ENCODE results near the gene AHDC1.

The AHDC1 gene

DNA sequence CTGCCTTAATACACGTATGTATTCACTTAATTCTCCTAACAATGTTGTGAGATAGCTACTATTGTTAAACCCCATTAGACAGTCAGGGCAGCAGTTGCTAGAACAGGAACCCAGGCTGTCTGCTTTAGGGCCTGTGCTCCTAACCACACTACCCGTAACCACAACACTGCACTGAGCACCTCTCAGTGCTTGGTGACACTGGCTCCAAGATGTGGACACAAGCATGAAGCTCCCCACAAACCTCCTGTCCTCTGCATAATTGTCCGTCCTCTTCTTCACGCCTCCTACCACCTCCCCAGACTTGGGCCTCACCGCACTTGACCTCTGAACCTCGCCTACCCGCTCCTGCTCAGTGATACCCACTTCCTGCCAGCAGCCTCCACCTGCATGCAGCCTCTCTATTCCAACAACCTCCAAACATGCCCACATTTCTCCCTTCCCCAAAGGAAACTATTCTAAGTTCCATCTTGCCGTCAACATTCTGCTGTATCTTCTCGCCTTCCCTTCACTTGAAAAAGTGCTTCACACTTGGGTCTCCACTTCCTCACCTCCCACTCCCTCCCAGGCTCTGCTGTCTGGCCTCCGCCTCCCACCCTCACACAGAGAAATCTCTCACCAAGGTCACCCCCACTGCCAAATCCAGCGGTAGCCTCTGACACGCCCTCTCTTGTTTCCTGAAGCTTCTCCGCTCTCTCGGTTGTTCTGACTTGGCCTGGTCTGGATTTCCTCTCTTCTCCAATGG, 14.6 kb upstream of the AHDC1 start:
- Histone ChIP-seq H3K4me1 (ENCODE audit: control insufficient read depth, insufficient read depth, low read length) (peaks cover 8% of the 10 kb centered on the region), H3K27me3 (ENCODE audit: control insufficient read depth, insufficient read depth, low read length) (peaks cover 8% of the 10 kb centered on the region), H3K4me3 (ENCODE audit: low read depth, low read length) (no peak overlapping the region), H3K36me3 (ENCODE audit: control insufficient read depth, insufficient read depth, low read length) (no peaks in the 10 kb centered on the region), H3K9ac (ENCODE audit: low read depth, low read length) (no peak overlapping the region), H3K9me3 (ENCODE audit: control insufficient read depth, insufficient read depth, low read length) (no peaks in the 10 kb centered on the region)

DNA sequence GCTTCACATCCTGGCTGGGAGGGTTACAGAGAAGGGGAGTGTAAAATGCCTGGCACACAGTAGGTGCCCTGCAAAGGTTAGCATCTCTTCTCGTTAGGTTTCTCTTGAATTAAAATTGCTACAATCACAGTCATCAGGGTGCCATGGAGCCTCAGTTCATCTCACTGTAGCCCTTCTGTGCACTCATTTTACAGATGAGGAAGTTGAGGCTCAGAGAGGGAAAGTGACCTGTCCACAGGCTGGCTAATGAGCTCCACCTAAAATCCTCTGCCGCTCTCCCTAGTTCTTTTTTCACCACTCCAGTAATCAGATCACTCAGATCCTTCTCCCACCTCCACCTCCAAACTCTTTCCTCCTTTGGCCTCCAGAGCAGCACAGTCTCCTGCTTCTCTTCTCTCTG, 13.5 kb upstream of the AHDC1 start:
- Histone ChIP-seq H3K27me3 (ENCODE audit: control insufficient read depth, insufficient read depth, low read length) (peaks cover 8% of the 10 kb centered on the region), H3K9me3 (ENCODE audit: control insufficient read depth, insufficient read depth, low read length) (no peaks in the 10 kb centered on the region), H3K36me3 (ENCODE audit: control insufficient read depth, insufficient read depth, low read length) (no peaks in the 10 kb centered on the region), H3K4me3 (ENCODE audit: low read depth, low read length) (no peak overlapping the region), H3K4me1 (ENCODE audit: control insufficient read depth, insufficient read depth, low read length) (peaks cover 2% of the 10 kb centered on the region), H3K9ac (ENCODE audit: low read depth, low read length) (no peak overlapping the region)

DNA sequence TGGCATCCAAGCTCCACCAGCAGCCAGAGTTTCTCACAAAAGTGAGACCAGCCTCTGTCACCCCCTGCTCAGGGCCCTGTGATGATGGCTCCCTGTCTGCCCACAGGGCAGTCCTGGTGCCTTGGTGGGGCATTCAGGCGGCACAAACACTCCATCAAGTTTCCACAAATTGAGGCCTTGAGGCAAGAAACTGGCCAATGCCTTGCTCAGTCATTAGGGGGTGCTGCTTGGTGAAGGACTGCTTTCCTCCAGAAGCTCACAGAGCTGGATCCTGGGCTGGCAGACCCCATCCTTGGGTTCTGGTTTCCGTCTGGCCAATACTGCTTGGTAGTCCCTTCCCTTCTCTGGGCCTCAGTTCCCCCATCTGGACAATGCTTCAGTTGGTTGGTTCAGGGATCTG, 12.5 kb upstream of the AHDC1 start:
- Histone ChIP-seq H3K27me3 (ENCODE audit: control insufficient read depth, insufficient read depth, low read length) (peaks cover 8% of the 10 kb centered on the region), H3K9ac (ENCODE audit: low read depth, low read length) (no peak overlapping the region), H3K36me3 (ENCODE audit: control insufficient read depth, insufficient read depth, low read length) (no peaks in the 10 kb centered on the region), H3K4me3 (ENCODE audit: low read depth, low read length) (no peak overlapping the region), H3K4me1 (ENCODE audit: control insufficient read depth, insufficient read depth, low read length) (no peaks in the 10 kb centered on the region), H3K9me3 (ENCODE audit: control insufficient read depth, insufficient read depth, low read length) (no peaks in the 10 kb centered on the region)

DNA sequence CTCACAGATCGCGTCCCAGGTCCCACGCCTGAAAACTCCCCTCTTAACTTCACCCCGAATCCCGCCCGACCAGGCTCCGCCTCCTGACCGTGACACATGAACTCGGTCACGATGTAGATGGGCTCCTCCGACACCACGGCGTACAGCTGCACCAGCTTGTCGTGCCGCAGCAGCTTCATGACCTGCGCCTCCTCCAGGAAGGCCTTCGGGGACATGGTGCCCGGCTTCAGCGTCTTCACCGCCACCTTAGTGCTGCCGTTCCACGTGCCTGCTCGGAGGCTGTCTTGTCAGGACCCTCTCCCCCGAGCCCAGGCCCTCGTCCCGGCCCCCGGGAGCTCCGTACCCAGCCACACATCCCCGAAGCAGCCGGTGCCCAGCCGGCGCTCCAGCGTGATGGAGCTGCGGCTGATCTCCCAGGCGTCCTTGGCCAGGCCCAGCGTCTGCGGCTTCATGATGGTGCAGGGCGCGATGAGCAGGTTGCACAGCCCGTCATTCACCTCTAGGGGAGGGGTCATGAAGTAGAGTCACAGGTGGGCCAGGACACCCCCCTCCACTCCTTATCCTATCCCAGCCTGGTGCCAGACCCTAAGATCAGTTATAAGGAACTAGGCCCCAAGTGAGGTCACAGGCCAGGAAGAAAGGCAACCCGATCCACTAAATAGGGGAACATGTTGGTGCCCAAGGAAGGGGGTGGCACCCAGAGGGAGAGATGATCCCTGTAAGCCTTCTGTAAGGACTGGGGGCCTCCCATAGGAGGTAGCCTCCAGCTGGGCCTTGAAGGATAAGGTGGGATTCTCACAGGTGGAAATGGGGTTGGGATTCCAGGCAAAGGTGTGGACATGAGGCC, 11.6 kb upstream of the AHDC1 start:
- H3K36me3 ChIP-seq (ENCODE audit: control insufficient read depth, insufficient read depth, low read length): no peaks in the 10 kb centered on the region
- H3K4me1 ChIP-seq (ENCODE audit: control insufficient read depth, insufficient read depth, low read length): no peaks in the 10 kb centered on the region
- peak overlapping the region; percentile 85 for H3K4me3 ChIP-seq (ENCODE audit: low read depth, low read length)
- no peak overlapping the region for H3K9ac ChIP-seq (ENCODE audit: low read depth, low read length)
- H3K9me3 ChIP-seq (ENCODE audit: control insufficient read depth, insufficient read depth, low read length): no peaks in the 10 kb centered on the region
- H3K27me3 ChIP-seq (ENCODE audit: control insufficient read depth, insufficient read depth, low read length): peaks cover 8% of the 10 kb centered on the region

DNA sequence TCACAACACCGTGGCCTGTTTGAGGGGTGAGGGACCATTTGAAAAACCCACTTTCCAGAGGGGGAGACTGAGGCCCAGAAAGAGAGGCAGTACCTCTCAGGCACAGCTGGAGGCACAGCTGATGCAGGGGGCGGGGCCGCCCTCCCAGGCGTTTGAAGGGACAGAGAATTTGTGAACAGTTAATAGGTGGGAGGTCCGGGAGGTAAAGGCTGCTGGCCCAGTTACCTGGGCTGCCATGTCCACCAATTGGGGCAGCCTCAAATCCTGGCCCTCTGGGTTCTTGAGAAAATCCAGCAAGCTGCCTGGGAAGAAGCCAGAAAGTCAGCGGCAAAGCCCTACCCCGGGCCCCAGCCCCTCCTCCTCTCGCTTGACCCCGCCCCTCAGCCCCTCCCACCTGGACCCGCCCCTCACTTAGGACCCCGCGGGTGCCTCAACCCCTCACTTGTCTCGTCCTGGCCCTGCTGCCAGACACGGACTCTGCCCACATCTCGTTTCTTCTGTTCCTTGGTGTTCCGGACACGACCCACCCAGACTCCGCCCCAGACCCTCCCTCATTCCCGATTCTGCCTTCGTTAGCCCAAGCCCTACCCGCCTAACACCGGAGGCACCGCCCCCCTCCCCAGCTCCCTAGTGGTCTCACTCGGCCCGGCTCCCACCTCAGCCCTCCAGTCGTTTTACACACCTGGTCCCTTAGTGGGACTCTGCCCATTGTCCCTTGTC, 10.8 kb upstream of the AHDC1 start:
- Histone ChIP-seq H3K36me3 (ENCODE audit: control insufficient read depth, insufficient read depth, low read length) (no peaks in the 10 kb centered on the region), H3K9me3 (ENCODE audit: control insufficient read depth, insufficient read depth, low read length) (no peaks in the 10 kb centered on the region), H3K27me3 (ENCODE audit: control insufficient read depth, insufficient read depth, low read length) (peaks cover 8% of the 10 kb centered on the region), H3K9ac (ENCODE audit: low read depth, low read length) (no peak overlapping the region), H3K4me1 (ENCODE audit: control insufficient read depth, insufficient read depth, low read length) (no peaks in the 10 kb centered on the region), H3K4me3 (ENCODE audit: low read depth, low read length) (peak overlapping the region; percentile 85)

DNA sequence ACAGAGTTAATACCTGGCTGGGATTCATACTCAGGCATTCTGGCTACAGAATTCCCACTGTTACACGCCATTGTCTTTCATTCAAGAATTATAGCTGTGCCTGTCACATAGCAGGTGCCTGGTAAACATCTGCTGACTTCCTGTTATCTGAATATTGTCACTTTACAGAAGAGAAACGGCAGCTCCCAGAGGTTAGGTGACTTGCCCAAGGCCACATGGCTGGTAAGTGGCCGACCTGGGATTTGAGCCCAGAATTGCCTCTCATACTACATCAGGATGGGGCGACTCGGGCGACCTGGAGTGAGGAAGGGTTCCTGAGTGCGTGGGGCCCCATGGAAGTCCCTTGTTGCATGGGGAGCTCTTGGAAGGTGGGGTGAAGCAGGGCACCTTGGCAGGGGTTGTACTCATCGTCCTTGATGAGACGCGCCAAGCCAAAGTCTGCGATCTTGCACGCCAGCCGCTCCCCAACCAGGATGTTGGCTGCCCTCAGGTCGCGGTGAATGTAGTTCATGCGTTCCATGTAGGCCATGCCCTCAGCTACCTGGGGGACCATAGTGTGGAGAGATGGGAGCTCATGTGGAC, 10.2 kb upstream of the AHDC1 start:
- Histone ChIP-seq H3K4me3 (ENCODE audit: low read depth, low read length) (peak overlapping the region; percentile 85), H3K27me3 (ENCODE audit: control insufficient read depth, insufficient read depth, low read length) (peaks cover 8% of the 10 kb centered on the region), H3K9ac (ENCODE audit: low read depth, low read length) (no peak overlapping the region), H3K36me3 (ENCODE audit: control insufficient read depth, insufficient read depth, low read length) (no peaks in the 10 kb centered on the region), H3K4me1 (ENCODE audit: control insufficient read depth, insufficient read depth, low read length) (peaks cover 2% of the 10 kb centered on the region), H3K9me3 (ENCODE audit: control insufficient read depth, insufficient read depth, low read length) (no peaks in the 10 kb centered on the region)

DNA sequence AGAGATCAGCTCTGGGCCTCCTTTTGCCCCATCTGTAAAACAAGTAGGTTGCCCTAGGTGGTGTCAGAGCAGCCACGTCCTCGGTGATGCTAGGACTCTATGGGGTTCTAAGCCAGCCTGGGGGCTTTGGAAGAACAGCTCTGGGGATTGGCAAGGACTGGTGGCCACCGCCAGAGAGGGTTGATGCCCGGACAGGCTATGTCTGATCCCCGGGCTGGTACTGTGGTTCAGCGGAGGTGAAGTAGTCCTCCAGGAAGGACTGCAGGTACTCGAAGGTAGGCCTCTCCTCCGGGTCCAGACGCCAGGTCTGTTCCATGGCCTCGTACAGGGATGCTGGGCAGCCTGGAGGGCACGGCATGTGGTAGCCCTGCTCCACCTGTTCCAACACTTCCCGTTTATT, 8.8 kb upstream of the AHDC1 start:
- H3K4me1 ChIP-seq (ENCODE audit: control insufficient read depth, insufficient read depth, low read length): peaks cover 2% of the 10 kb centered on the region
- peaks cover 8% of the 10 kb centered on the region for H3K27me3 ChIP-seq (ENCODE audit: control insufficient read depth, insufficient read depth, low read length)
- H3K36me3 ChIP-seq (ENCODE audit: control insufficient read depth, insufficient read depth, low read length): no peaks in the 10 kb centered on the region
- no peak overlapping the region for H3K9ac ChIP-seq (ENCODE audit: low read depth, low read length)
- no peak overlapping the region for H3K4me3 ChIP-seq (ENCODE audit: low read depth, low read length)
- no peaks in the 10 kb centered on the region for H3K9me3 ChIP-seq (ENCODE audit: control insufficient read depth, insufficient read depth, low read length)

DNA sequence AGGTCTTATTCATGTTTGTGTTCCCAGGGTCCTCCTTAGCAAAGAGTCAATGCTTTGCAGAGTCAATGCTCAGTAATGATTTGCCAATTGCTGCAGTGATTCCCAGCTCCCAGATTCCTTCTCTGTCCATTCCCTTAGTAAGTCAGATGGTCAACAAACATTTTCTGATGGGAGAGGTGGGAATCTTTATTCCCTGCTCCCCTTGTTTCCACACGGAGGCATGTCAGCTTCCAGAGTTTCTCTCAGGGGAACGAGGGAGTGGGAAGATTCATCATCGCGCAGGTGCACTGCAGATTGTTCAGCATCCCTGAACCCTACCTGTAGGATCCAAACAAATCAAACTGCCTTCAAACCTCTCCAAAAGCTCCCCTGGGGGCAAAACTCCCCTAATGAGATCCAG, 7.5 kb upstream of the AHDC1 start:
- H3K9me3 ChIP-seq (ENCODE audit: control insufficient read depth, insufficient read depth, low read length): no peaks in the 10 kb centered on the region
- H3K4me1 ChIP-seq (ENCODE audit: control insufficient read depth, insufficient read depth, low read length): peaks cover 15% of the 10 kb centered on the region
- peaks cover 8% of the 10 kb centered on the region for H3K27me3 ChIP-seq (ENCODE audit: control insufficient read depth, insufficient read depth, low read length)
- no peaks in the 10 kb centered on the region for H3K36me3 ChIP-seq (ENCODE audit: control insufficient read depth, insufficient read depth, low read length)
- H3K9ac ChIP-seq (ENCODE audit: low read depth, low read length): no peak overlapping the region
- no peak overlapping the region for H3K4me3 ChIP-seq (ENCODE audit: low read depth, low read length)

DNA sequence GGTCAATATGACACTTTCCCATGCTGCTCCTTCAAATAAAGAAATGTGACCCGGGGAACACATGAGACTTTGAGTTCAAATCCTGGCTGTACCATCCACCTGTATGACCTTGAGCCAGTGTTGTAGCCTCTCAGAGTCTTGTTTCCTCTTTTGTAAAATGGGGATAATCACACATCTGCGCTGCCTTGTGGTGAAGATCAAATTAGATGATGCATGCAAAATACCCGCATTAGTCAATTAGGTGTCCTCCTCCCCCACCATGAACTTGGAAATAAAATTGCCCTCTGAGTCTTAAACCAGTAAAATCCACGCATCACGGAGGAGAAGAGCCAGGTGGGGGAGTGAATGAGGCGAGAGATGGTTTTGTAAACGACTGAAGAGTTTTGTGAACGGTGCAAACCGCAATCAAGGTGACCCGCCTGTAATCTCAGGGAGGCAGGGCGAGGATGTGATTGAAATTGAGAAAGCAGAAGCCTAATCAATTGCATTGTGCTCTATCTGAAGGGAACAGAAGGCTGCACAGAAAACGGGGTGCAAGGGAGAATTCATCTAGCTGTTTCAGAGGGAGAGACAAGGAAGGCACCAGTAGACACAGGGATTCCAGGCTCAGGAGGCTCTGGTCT, 5.8 kb upstream of the AHDC1 start:
- Histone ChIP-seq H3K27me3 (ENCODE audit: control insufficient read depth, insufficient read depth, low read length) (peaks cover 2% of the 10 kb centered on the region), H3K4me3 (ENCODE audit: low read depth, low read length) (no peak overlapping the region), H3K4me1 (ENCODE audit: control insufficient read depth, insufficient read depth, low read length) (peaks cover 28% of the 10 kb centered on the region), H3K9me3 (ENCODE audit: control insufficient read depth, insufficient read depth, low read length) (no peaks in the 10 kb centered on the region), H3K36me3 (ENCODE audit: control insufficient read depth, insufficient read depth, low read length) (no peaks in the 10 kb centered on the region), H3K9ac (ENCODE audit: low read depth, low read length) (no peak overlapping the region)

DNA sequence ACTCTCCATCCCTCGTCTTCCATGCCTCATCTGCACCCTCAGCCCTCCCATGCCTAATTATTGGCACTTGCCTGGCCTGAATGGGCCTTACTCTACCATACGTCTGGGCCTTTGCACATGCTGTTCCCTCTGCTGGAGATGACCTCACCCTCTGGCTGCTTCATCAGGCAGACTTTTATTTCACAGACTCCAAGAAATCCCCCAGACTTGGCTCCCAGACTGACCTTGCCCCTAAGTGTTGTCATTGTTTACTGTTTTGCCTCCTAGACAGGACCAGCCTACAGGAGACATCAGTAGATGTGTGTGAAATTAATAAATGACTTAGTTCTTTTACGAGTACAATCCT, 5.2 kb upstream of the AHDC1 start:
- no peak overlapping the region for H3K4me3 ChIP-seq (ENCODE audit: low read depth, low read length)
- H3K36me3 ChIP-seq (ENCODE audit: control insufficient read depth, insufficient read depth, low read length): no peaks in the 10 kb centered on the region
- peaks cover 2% of the 10 kb centered on the region for H3K27me3 ChIP-seq (ENCODE audit: control insufficient read depth, insufficient read depth, low read length)
- peaks cover 28% of the 10 kb centered on the region for H3K4me1 ChIP-seq (ENCODE audit: control insufficient read depth, insufficient read depth, low read length)
- H3K9ac ChIP-seq (ENCODE audit: low read depth, low read length): no peak overlapping the region
- H3K9me3 ChIP-seq (ENCODE audit: control insufficient read depth, insufficient read depth, low read length): no peaks in the 10 kb centered on the region

DNA sequence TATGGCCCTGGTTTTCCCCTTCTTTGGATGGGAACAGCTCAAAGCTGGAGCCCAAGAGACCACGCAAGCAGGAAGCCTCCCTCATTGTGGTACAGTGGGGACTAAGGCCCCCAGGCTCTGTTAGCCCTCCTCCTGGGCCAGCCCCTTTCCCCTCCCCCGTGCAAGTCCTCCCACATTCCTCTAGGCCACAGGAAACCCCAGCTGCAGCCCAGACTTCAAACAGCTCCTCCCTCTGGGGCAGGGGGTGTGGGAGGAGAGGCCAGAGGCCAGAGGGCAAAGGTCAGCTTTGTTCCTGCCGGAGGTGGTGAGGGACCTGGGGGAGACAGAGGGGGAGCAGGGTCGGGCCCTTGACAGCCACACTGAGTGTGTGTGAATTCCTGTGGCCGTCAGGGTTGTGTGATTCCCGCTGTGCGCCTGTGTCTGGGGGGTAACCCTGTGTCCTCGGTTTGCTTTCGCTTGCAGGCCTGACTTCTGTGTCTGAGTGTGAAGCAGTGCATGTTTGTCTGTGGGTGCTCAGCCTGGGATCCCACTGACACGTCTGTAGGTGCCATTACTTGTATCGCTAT, 3.4 kb upstream of the AHDC1 start:
- Histone ChIP-seq H3K9ac (ENCODE audit: low read depth, low read length) (peak overlapping the region; percentile 26), H3K4me1 (ENCODE audit: control insufficient read depth, insufficient read depth, low read length) (peaks cover 28% of the 10 kb centered on the region)

More for the DNA sequence above, 3.4 kb upstream of the AHDC1 start:
- Histone ChIP-seq H3K36me3 (ENCODE audit: control insufficient read depth, insufficient read depth, low read length) (no peaks in the 10 kb centered on the region), H3K27me3 (ENCODE audit: control insufficient read depth, insufficient read depth, low read length) (no peaks in the 10 kb centered on the region), H3K4me3 (ENCODE audit: low read depth, low read length) (no peak overlapping the region), H3K9me3 (ENCODE audit: control insufficient read depth, insufficient read depth, low read length) (no peaks in the 10 kb centered on the region)
